ENCODE results near the gene RNF208.

Gene RNF208

GRCh38 chr9:137195525-137196220, 26.4 kb downstream of the RNF208 start (continued):
- TF ChIP-seq ZBTB48 (tag by site-specific recombination; IDR thresholded peaks at IDR 0.05) = peak; percentile 51; the same call in 1 of the 2 replicates
- no peak for TF ChIP-seq IKZF3 (tag by site-specific recombination; IDR thresholded peaks at IDR 0.05)
- no peak for TF ChIP-seq ZNF335 (tag by site-specific recombination; conservative IDR thresholded peaks at IDR 0.05)
- TF ChIP-seq ZNF626 (tag by site-specific recombination; IDR thresholded peaks at IDR 0.05) = no peak
- no peak for TF ChIP-seq ZNF580 (tag by site-specific recombination; IDR thresholded peaks at IDR 0.05)
- TF ChIP-seq ZNF302 (tag by site-specific recombination; IDR thresholded peaks at IDR 0.05; ENCODE audit: low read depth) = no peak
- TF ChIP-seq ZNF48 (tag by site-specific recombination; IDR thresholded peaks at IDR 0.05) = no peak
- TF ChIP-seq KLF1 (tag by site-specific recombination; IDR thresholded peaks at IDR 0.05) = no peak; the same call in 1 of the 2 replicates
- TF ChIP-seq ZBTB26 (tag by site-specific recombination; optimal IDR thresholded peaks at IDR 0.05) = no peak
- 0 out of 2 replicates have a peak, but pooled peaks have one; percentile 16 for TF ChIP-seq WT1 (tag by site-specific recombination; IDR thresholded peaks at IDR 0.05)
- TF ChIP-seq ZNF132 (tag by site-specific recombination; IDR thresholded peaks at IDR 0.05; ENCODE audit: borderline replicate concordance) = no peak
- no peak for TF ChIP-seq ZNF449 (tag by site-specific recombination; IDR thresholded peaks at IDR 0.05)
- no peak for TF ChIP-seq ZNF830 (tag by site-specific recombination; IDR thresholded peaks at IDR 0.05; ENCODE audit: low read depth)
- no peak for TF ChIP-seq ZFP37 (tag by site-specific recombination; IDR thresholded peaks at IDR 0.05)
- TF ChIP-seq ZBTB10 (tag by site-specific recombination; IDR thresholded peaks at IDR 0.05) = no peak
- TF ChIP-seq ZBTB8A (tag by site-specific recombination; IDR thresholded peaks at IDR 0.05) = peak; percentile 39; the same call in 1 of the 2 replicates
- TF ChIP-seq FEZF1 (tag by site-specific recombination; IDR thresholded peaks at IDR 0.05) = no peak
- TF ChIP-seq ZNF26 (tag by site-specific recombination; IDR thresholded peaks at IDR 0.05) = no peak
- TF ChIP-seq ATF2 (tag by site-specific recombination; IDR thresholded peaks at IDR 0.05; ENCODE audit: low read depth) = no peak
- no peak for TF ChIP-seq ZBTB20 (tag by site-specific recombination; IDR thresholded peaks at IDR 0.05)
- no peak for TF ChIP-seq ZNF404 (tag by site-specific recombination; IDR thresholded peaks at IDR 0.05)
- 0 out of 2 replicates have a peak, but pooled peaks have one; percentile 25 for TF ChIP-seq BCL11A (tag by site-specific recombination; IDR thresholded peaks at IDR 0.05; ENCODE audit: low read depth)
- no peak for TF ChIP-seq GFI1B (tag by site-specific recombination; IDR thresholded peaks at IDR 0.05)
- TF ChIP-seq SALL2 (tag by site-specific recombination; IDR thresholded peaks at IDR 0.05; ENCODE audit: borderline replicate concordance) = no peak
- no peak for TF ChIP-seq AEBP2 (tag by site-specific recombination; IDR thresholded peaks at IDR 0.05; ENCODE audit: borderline replicate concordance)
- no peak for TF ChIP-seq ZNF394 (tag by site-specific recombination; IDR thresholded peaks at IDR 0.05; ENCODE audit: borderline replicate concordance)
- TF ChIP-seq SCRT1 (tag by site-specific recombination; IDR thresholded peaks at IDR 0.05; ENCODE audit: borderline replicate concordance) = 0 out of 2 replicates have a peak, but pooled peaks have one; percentile 22
- TF ChIP-seq ZNF391 (tag by site-specific recombination; IDR thresholded peaks at IDR 0.05; ENCODE audit: borderline replicate concordance, low read depth) = no peak

Measured in HEK293 (cell line).